Measurements from ENCODE around the gene CCK.

DNA sequence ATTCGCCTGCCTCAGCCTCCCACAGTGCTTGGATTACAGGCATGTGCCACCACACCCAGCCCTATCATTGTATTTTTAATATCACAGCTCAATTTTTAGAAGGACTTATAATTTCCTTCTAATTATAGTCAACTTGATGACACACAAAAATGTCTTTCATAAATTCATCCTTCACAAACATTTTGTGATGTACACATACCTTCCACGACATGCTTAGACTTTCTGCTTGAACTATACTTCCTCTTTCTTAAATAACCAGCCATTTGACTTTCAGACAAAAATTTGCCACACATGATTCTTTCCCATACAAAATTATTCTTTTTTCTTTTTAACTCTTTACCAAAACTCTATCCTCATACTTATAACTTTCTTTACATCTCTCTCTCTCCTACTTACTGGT is 48.4 kb upstream of the CCK start:
- TF ChIP-seq CTCF (IDR thresholded peaks at IDR 0.05; ENCODE audit: poor library complexity) (no peak), EZH2 (IDR thresholded peaks at IDR 0.05; ENCODE audit: borderline replicate concordance) (no peak)
